Progenitor cell of endocrine pancreas (in vitro differentiated cells): ENCODE data around the gene FAM184A. TPM values are rescaled to one million over a fixed set of nuclear protein-coding genes. Genes with fewer than 3 reads are reported as not detected.

Source experiments
- DNase-seq: peaks from one replicate; pipeline ENCODE4 v3.0.0; 2021; ENCODE audit warnings: low spot score; ENCODE audit not compliant: unreplicated experiment
- H3K27ac Mint-ChIP-seq: 2 replicates; pipeline ENCODE4 v1.8.0; 2021; ENCODE audit warnings: mild to moderate bottlenecking, moderate library complexity, mixed read lengths
- H3K27me3 Mint-ChIP-seq: 2 replicates; pipeline ENCODE4 v1.8.0; 2021; ENCODE audit warnings: mixed read lengths
- H3K36me3 Mint-ChIP-seq: 2 replicates; pipeline ENCODE4 v1.8.0; 2022; ENCODE audit warnings: mixed read lengths; ENCODE audit not compliant: insufficient read depth
- H3K4me1 Mint-ChIP-seq: 2 replicates; pipeline ENCODE4 v1.8.0; 2021; ENCODE audit warnings: low read depth, mixed read lengths
- H3K4me3 Mint-ChIP-seq: 2 replicates; pipeline ENCODE4 v1.8.0; 2021; ENCODE audit warnings: low read depth, mild to moderate bottlenecking, moderate library complexity, mixed read lengths
- H3K9me3 Mint-ChIP-seq: 2 replicates; pipeline ENCODE4 v1.8.0; 2021; ENCODE audit warnings: low read depth, mixed read lengths
- total RNA-seq: library from RNA; stranded (reverse); gene quantifications from 2 replicates; pipeline ENCODE4 v1.2.1, GENCODE V29; 2021
- TF ChIP-seq, protein P1 (sequence below): fragments of 200-600 bp; sonication (generic); IDR thresholded peaks from one replicate; pipeline ENCODE4 v1.5.0; 2021; ENCODE audit warnings: antibody characterized with exemption, mild to moderate bottlenecking; ENCODE audit not compliant: unreplicated experiment

FAM184A gene
- total RNA-seq, 1 donor from 2014 or later: 20.9 TPM

DNA sequence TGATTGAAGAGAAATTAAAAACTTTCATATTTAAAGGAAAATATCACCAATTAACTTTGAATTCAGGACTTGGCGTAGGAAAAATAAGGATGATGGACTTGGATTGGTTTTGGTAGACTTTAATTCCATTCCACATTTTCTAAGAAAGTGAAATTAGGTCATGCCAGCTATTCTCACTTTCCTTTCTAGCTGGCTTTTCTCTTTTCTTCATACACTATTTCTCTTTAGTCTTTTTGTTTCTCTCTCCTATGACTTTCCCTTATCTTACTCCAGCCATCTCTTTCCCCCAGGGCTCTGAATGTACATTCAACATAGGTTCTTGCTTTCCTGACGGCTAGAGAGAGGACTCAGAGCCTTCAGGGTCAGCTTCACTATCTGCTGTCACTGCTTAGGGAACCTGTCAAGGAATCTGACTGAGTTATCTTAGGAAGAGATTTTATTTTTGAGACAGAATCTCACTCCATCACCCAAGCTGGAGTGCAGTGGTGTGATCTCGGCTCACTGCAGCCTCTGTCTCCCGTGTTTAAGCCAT is 82.1 kb downstream of the FAM184A start:
- Mint-ChIP-seq H3K9me3 (no peaks in the 10 kb centered on the region), H3K27me3 (no peaks in the 10 kb centered on the region), H3K36me3 (peaks cover 8% of the 10 kb centered on the region), H3K27ac (peak overlapping the region; percentile 60), H3K4me3 (no peak overlapping the region), H3K4me1 (peaks cover 25% of the 10 kb centered on the region)
- TF ChIP-seq, protein P1, sequence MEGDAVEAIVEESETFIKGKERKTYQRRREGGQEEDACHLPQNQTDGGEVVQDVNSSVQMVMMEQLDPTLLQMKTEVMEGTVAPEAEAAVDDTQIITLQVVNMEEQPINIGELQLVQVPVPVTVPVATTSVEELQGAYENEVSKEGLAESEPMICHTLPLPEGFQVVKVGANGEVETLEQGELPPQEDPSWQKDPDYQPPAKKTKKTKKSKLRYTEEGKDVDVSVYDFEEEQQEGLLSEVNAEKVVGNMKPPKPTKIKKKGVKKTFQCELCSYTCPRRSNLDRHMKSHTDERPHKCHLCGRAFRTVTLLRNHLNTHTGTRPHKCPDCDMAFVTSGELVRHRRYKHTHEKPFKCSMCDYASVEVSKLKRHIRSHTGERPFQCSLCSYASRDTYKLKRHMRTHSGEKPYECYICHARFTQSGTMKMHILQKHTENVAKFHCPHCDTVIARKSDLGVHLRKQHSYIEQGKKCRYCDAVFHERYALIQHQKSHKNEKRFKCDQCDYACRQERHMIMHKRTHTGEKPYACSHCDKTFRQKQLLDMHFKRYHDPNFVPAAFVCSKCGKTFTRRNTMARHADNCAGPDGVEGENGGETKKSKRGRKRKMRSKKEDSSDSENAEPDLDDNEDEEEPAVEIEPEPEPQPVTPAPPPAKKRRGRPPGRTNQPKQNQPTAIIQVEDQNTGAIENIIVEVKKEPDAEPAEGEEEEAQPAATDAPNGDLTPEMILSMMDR: no peak
- no peak for DNase-seq

DNA sequence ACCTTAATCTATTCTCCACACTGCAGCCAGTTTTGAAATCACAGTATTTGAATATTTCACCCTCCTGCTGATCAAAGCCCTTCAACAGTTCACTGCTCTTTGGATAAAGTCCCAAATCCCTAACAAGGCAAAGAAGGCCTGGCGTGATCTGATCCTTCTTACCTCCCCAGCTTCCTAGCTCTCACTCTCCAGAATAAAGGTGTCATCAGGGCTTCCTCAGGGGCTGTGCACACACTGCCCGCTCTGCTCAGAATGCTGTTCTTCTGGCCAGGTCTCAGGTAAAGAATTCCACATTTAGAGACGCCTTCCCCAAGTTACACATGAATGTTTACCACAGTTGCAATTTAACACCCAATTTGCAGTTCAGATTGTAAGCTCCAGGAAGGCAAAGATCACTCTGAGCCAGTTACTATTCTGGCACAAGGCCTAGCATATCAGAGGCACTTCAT is 84.6 kb downstream of the FAM184A start:
- Mint-ChIP-seq H3K27ac (peak overlapping the region; percentile 48), H3K4me1 (peaks cover 16% of the 10 kb centered on the region), H3K9me3 (no peaks in the 10 kb centered on the region), H3K27me3 (no peaks in the 10 kb centered on the region), H3K36me3 (peaks cover 10% of the 10 kb centered on the region), H3K4me3 (no peak overlapping the region)
- no peak for DNase-seq
- TF ChIP-seq, protein P1: no peak

DNA sequence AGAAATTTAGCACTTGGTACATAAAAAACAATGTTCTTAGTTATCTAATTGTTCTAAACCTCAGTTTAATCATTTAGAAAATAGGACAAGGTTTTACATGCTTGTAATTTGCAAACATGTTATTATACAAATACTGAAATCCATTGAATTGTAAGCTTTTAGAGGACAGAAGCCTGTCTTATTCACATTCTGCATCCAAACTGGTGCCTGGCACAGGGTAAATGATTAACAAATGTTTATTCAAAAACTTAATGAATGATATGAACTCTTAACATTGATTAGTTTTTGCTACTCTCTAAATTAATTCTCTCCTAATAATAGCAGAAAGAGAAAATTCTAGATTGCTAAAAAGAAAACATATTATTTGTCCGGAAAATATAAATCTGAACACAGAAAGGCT is 85.1 kb downstream of the FAM184A start:
- H3K36me3 Mint-ChIP-seq: peaks cover 5% of the 10 kb centered on the region
- peak overlapping the region; percentile 48 for H3K27ac Mint-ChIP-seq
- no peak for DNase-seq
- TF ChIP-seq, protein P1: no peak
- H3K4me1 Mint-ChIP-seq: peaks cover 13% of the 10 kb centered on the region
- H3K9me3 Mint-ChIP-seq: no peaks in the 10 kb centered on the region
- H3K4me3 Mint-ChIP-seq: no peak overlapping the region
- no peaks in the 10 kb centered on the region for H3K27me3 Mint-ChIP-seq

DNA sequence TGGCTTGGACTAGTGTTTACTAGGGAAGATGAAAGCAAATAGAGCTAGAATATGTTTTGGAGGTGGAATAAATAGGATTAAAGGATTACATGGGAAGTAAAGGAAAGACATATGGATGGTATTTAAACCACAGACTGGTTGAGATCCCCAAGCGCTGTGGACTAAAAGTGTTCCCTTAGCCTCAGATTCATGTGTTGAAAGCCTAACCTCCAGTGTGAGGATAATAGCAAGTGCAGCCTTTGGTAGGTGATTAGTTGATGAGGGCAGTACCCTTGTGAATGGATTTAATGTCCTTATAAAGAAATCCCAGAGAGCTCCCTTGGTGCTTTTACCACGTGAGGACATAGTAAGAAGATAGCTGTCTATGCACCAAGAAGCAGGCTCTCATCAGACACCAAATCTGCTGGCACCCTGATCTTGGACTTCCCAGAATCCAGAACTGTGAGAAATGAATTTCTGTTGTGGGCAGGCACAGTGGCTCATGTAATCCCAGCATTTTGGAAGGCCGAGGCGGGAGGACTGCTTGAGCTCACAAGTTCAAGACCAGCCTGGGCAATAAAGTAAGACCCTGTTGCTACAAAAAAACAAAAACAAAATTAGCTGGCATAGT is 86.2 kb downstream of the FAM184A start:
- H3K4me3 Mint-ChIP-seq: no peak overlapping the region
- H3K27ac Mint-ChIP-seq: no peak overlapping the region
- H3K36me3 Mint-ChIP-seq: peaks cover 4% of the 10 kb centered on the region
- no peaks in the 10 kb centered on the region for H3K27me3 Mint-ChIP-seq
- DNase-seq: no peak
- TF ChIP-seq, protein P1: no peak
- peaks cover 11% of the 10 kb centered on the region for H3K4me1 Mint-ChIP-seq
- H3K9me3 Mint-ChIP-seq: no peaks in the 10 kb centered on the region

DNA sequence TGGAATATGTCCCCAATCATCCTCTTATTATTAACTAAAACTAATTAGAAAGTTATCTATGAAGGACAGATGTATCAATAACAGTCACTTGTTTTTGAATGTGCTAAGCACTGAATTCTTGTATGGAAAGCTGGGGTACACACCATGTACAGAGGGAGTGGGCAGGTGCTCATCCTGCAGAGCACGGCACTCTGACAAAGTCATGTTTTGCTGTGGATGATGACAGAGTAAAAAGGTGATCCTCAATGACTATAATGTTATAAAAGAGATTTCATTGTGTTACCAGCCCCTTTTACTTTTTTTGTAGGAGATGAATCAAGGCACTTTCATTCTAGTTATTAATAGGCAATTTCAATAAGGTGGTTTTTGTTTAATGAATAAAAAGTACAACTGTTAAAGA is 92.2 kb downstream of the FAM184A start:
- H3K4me1 Mint-ChIP-seq: no peaks in the 10 kb centered on the region
- no peak for DNase-seq
- H3K9me3 Mint-ChIP-seq: no peaks in the 10 kb centered on the region
- H3K27me3 Mint-ChIP-seq: no peaks in the 10 kb centered on the region
- H3K27ac Mint-ChIP-seq: no peak overlapping the region
- H3K4me3 Mint-ChIP-seq: no peak overlapping the region
- TF ChIP-seq, protein P1: no peak
- peaks cover 2% of the 10 kb centered on the region for H3K36me3 Mint-ChIP-seq
